Erythroblast (primary cell): ENCODE measurements around the gene NLK.
"Not testable (repeated sequence)": the region's sequence is repeated elsewhere in the genome, so short reads cannot be mapped to it uniquely, and the experiment has no call there.

ENCODE experiments used
- DNase-seq, 2 experiments: peaks; one replicate each; lab custom pipeline; 2025; lab: John Stamatoyannopoulos, UW
- GATA1 ChIP-seq: IDR thresholded peaks from 2 replicates; pipeline ENCODE4 v1.6.1; 2011; ENCODE audit warnings: low read depth, mild to moderate bottlenecking, control low read depth, low read length, moderate library complexity
- POLR2A ChIP-seq: IDR thresholded peaks from 2 replicates; pipeline ENCODE4 v1.6.1; 2011; ENCODE audit warnings: mild to moderate bottlenecking, low read length

NLK gene

GRCh38 chr17:28242791-28243190 is 200.3 kb downstream of the NLK start:
- no peak for DNase-seq
- no peak for TF ChIP-seq POLR2A
- TF ChIP-seq GATA1 = no peak

- DNase-seq = not testable (repeated sequence)
Measured at GRCh38 chr17:28243268-28243667, 200.8 kb downstream of the NLK start.

GRCh38 chr17:28244446-28244845 is 202.0 kb downstream of the NLK start:
- DNase-seq = no peak
- TF ChIP-seq POLR2A (no peak), GATA1 (no peak)
